GM12891 (cell line): Measurements from ENCODE around the gene RALB.

Experiments
- PAX5 ChIP-seq: IDR thresholded peaks from 2 replicates; pipeline ENCODE4 v1.6.1; 2011; ENCODE audit warnings: low read length, moderate library complexity, mild to moderate bottlenecking; ENCODE audit not compliant: insufficient read depth, severe bottlenecking
- POLR2A ChIP-seq: IDR thresholded peaks from 2 replicates; pipeline ENCODE4 v1.6.1; 2011; ENCODE audit warnings: low read depth, low read length, control low read depth
- POLR2AphosphoS5 ChIP-seq: IDR thresholded peaks from 2 replicates; pipeline ENCODE4 v1.6.1; 2011; ENCODE audit warnings: low read depth, low read length, control low read depth
- SPI1 ChIP-seq: IDR thresholded peaks from 2 replicates; pipeline ENCODE4 v1.6.1; 2011; ENCODE audit warnings: low read depth, low read length, control low read depth
- TAF1 ChIP-seq: IDR thresholded peaks from 2 replicates; pipeline ENCODE4 v1.6.1; 2011; ENCODE audit warnings: low read depth, low read length, control low read depth

- TF ChIP-seq POLR2A (no peak), TAF1 (no peak), POLR2AphosphoS5 (no peak), SPI1 (no peak), PAX5 (no peak)
These were observed 24.1 kb upstream of the RALB start for GRCh38 chr2:120228503-120228902.
